LNCaP clone FGC (cell line): ENCODE results near the gene GASK1A.
"Not testable (repeated sequence)": the region's sequence is repeated elsewhere in the genome, so short reads cannot be mapped to it uniquely, and the experiment has no call there.

Source experiments
- DNase-seq: peaks from one replicate; pipeline ENCODE4 v3.0.0-alpha.2; 2011; ENCODE audit warnings: low read depth
- H3K4me3 ChIP-seq: 2 replicates; pipeline ENCODE4 v1.5.1; 2011; ENCODE audit warnings: mild to moderate bottlenecking, low read depth, low read length, control low read depth
- CTCF ChIP-seq: IDR thresholded peaks from 2 replicates; pipeline ENCODE4 v1.5.1; 2012; ENCODE audit warnings: mild to moderate bottlenecking; ENCODE audit not compliant: control insufficient read depth, insufficient read depth; ENCODE audit errors: extremely low read depth

GASK1A gene

DNA sequence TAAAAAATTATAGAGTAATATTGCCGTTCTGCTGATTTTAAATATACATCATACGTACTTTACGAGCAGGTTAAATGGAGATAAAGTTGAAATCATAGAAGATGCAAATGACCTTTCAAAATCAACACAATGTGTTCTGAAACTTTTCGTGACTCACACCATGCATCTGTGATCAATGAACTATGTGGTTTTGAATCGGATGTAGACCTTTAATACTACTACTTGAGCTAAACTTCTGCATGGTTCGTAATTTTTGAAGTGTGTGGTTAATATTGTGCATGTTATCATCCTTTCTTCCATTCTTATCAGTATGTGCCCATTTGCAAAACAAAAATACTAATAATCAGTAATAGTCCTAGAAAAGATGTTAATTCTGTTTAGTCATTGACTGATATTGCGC is 58.9 kb downstream of the GASK1A start:
- no peak for DNase-seq
- no peak overlapping the region for H3K4me3 ChIP-seq
- TF ChIP-seq CTCF = no peak

DNA sequence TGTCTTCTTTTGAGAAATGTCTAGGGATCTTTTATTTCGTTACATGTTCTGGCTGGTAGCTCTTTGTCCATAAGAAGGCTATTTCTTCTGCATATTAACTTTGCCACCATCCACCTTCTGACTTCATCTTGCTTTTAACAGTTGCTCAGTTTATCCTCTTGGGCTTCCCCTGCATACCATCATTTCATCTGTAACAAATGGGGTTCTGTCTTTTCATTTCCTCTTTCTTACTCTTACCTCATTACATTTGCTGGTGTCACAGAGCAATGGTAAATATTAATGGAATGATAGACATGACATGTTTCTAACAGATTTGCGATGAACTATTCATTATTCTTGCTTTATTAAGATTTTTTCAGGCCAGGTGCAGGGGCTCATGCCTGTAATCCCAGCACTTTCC is 62.4 kb downstream of the GASK1A start:
- no peak overlapping the region for H3K4me3 ChIP-seq
- TF ChIP-seq CTCF = no peak
- DNase-seq = no peak

DNA sequence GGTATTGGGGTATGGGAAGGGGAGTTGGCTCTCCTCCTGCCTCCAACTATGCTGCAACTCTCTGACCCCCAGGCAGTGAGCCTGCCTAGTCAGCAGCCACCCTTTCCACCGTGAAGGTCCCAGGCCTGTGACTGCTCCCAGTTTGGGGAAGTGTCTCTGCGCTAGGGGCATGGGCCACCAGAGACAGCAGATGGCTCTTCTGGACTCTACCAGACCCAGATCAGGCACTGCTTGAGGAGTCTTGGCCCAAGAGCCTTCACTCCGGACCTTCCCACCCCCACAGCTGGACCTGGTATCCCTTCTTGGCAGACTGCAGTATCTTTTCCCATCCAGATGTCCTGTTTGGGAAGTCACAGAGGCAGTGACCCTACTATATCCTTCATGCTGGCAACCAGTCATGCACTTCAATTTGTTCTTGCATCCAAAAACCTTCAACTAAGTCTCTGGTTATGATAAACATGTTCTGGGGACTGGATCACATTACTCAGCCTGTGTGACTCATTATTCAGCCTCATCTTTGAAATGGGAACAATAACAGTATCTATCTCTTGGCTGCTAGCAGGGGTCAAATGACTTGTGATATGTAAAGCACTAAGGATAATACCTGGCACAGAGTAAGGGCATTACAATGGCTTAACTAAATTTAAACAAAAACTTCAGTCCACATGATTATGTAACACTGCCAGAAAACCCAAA is 64.1 kb downstream of the GASK1A start:
- no peak for DNase-seq
- no peak for TF ChIP-seq CTCF

GRCh38 chr3:43043793-43044192 is 64.7 kb downstream of the GASK1A start:
- DNase-seq = no peak
- no peak overlapping the region for H3K4me3 ChIP-seq
- no peak for TF ChIP-seq CTCF

More for the DNA sequence above, 64.1 kb downstream of the GASK1A start:
- H3K4me3 ChIP-seq = no peak overlapping the region

DNA sequence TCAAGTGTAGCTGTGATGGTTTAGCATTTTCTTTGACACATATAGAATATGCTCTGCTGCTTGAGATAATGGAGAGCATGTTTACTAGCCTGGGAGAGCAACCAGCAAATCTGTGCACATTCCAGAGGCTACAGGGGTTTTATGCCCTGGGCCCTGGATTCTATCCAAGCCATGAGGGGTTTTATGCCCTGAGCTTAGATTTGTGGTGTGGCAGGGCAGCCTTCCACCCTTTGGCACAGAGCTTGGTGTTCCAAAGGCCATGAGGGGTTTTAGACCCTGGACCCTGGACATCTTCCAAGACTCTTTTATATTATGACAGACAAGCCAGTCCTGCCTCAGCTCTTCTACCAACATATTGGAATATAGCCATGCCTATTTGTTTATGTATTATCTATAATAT is 66.0 kb downstream of the GASK1A start:
- DNase-seq, H3K4me3 ChIP-seq: not testable (repeated sequence)

- no peak for TF ChIP-seq CTCF
- H3K4me3 ChIP-seq = no peak overlapping the region
- DNase-seq = no peak
These were observed 67.5 kb downstream of the GASK1A start for GRCh38 chr3:43046583-43046982.

- H3K4me3 ChIP-seq = no peak overlapping the region
- no peak for TF ChIP-seq CTCF
- DNase-seq = no peak
These were observed 69.4 kb downstream of the GASK1A start for GRCh38 chr3:43048470-43048869.

- H3K4me3 ChIP-seq = no peak overlapping the region
- TF ChIP-seq CTCF = no peak
- no peak for DNase-seq
These were observed 74.2 kb downstream of the GASK1A start for GRCh38 chr3:43053291-43053690.
